Measurements from ENCODE around the gene EXOC2. TPM values are rescaled to one million over a fixed set of nuclear protein-coding genes. Genes with fewer than 3 reads are reported as not detected.

Gene EXOC2
- total RNA-seq, 1 experiment from 2014 or later, result 24.5 TPM

DNA sequence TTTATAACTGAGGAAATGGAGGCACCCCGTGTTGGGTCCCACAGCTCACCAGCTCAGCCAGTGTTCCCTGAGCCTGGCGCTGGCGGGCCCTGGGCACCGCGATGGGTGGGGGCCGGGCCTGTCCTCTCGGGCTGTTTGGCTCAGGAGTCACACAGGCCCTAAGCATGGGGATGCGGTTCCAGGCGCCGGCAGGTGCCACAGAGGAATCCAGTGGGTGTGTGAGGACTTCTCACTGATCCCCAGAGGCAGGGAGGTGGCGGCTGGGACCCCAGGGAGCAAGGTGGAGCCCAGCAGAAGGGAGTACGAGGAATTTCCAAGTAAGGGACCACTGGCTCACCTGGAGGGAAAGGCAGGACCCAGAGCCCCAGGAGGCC, 243.9 kb downstream of the EXOC2 start:
- no peak overlapping the region for H3K4me3 ChIP-seq (replicated peaks in 1 of 2; ENCODE audit: low read depth in 1 of 2, low read length in 2 of 2)
- CTCF ChIA-PET, result no interaction called here
- TF ChIP-seq ELF1 (IDR thresholded peaks at IDR 0.05; ENCODE audit: borderline replicate concordance, low read depth) (no peak), ZBTB33 (IDR thresholded peaks at IDR 0.05; ENCODE audit: extremely low read depth, insufficient replicate concordance, low read length) (no peak), SP1 (IDR thresholded peaks at IDR 0.05; ENCODE audit: low read depth) (no peak), POLR2A (IDR thresholded peaks at IDR 0.05; ENCODE audit: borderline replicate concordance, extremely low read depth, insufficient read depth, insufficient read length) (no peak), RAD21 (IDR thresholded peaks at IDR 0.05; ENCODE audit: low read depth) (no peak), EGR1 (IDR thresholded peaks at IDR 0.05; ENCODE audit: low read depth) (no peak), EZH2 (IDR thresholded peaks at IDR 0.05) (no peak), EZH2phosphoT487 (IDR thresholded peaks at IDR 0.05; ENCODE audit: borderline replicate concordance) (no peak), ZNF274 (IDR thresholded peaks at IDR 0.05; ENCODE audit: low read depth, low read length) (no peak), POLR2AphosphoS5 (IDR thresholded peaks at IDR 0.05; ENCODE audit: low read depth, low read length) (no peak)
- TF ChIP-seq, protein P1, sequence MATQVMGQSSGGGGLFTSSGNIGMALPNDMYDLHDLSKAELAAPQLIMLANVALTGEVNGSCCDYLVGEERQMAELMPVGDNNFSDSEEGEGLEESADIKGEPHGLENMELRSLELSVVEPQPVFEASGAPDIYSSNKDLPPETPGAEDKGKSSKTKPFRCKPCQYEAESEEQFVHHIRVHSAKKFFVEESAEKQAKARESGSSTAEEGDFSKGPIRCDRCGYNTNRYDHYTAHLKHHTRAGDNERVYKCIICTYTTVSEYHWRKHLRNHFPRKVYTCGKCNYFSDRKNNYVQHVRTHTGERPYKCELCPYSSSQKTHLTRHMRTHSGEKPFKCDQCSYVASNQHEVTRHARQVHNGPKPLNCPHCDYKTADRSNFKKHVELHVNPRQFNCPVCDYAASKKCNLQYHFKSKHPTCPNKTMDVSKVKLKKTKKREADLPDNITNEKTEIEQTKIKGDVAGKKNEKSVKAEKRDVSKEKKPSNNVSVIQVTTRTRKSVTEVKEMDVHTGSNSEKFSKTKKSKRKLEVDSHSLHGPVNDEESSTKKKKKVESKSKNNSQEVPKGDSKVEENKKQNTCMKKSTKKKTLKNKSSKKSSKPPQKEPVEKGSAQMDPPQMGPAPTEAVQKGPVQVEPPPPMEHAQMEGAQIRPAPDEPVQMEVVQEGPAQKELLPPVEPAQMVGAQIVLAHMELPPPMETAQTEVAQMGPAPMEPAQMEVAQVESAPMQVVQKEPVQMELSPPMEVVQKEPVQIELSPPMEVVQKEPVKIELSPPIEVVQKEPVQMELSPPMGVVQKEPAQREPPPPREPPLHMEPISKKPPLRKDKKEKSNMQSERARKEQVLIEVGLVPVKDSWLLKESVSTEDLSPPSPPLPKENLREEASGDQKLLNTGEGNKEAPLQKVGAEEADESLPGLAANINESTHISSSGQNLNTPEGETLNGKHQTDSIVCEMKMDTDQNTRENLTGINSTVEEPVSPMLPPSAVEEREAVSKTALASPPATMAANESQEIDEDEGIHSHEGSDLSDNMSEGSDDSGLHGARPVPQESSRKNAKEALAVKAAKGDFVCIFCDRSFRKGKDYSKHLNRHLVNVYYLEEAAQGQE (IDR thresholded peaks at IDR 0.05; ENCODE audit: low read depth), result no peak
- TF ChIP-seq, protein P2, sequence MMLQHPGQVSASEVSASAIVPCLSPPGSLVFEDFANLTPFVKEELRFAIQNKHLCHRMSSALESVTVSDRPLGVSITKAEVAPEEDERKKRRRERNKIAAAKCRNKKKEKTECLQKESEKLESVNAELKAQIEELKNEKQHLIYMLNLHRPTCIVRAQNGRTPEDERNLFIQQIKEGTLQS (IDR thresholded peaks at IDR 0.05), result no peak
- RAD21 ChIA-PET (ENCODE audit: low non-redundant PET in 1 of 2, low total read pairs in 2 of 2, uncharacterized antibody in 2 of 2, unreplicated experiment in 2 of 2), result no interaction called here
- H3K9me2 ChIP-seq (ENCODE audit: insufficient read depth), result no peaks in the 10 kb centered on the region
- no peaks in the 10 kb centered on the region for H3K79me2 ChIP-seq (ENCODE audit: insufficient read depth, low read length)
- no peak overlapping the region for H3K9ac ChIP-seq (ENCODE audit: low read length)
- no peak overlapping the region for H2AFZ ChIP-seq (ENCODE audit: low read depth, low read length, poor library complexity, severe bottlenecking)
- POLR2A ChIA-PET, result no interaction called here
- intact Hi-C loops (cut with micrococcal nuclease), result no loop called here
- no peaks in the 10 kb centered on the region for H3K9me3 ChIP-seq (ENCODE audit: control insufficient read depth in 1 of 2, insufficient read depth in 1 of 2, low read depth in 1 of 2, low read length in 2 of 2)
- peaks cover 0 to 7% of the 10 kb centered on the region in 2 experiments; a peak in 1 of 4 replicates for H3K4me1 ChIP-seq (ENCODE audit: control insufficient read depth in 1 of 2, insufficient read depth in 2 of 2, low read length in 2 of 2)
- BruUV-seq (replicated peaks), result no TSS peak
- no peak for DNase-seq (ENCODE audit: low read depth, low spot score)
- no peaks in the 10 kb centered on the region for H4K20me1 ChIP-seq (ENCODE audit: insufficient read depth)
- no peak overlapping the region for H3K4me2 ChIP-seq (ENCODE audit: low read length)
- no peak for ATAC-seq
- no peaks in the 10 kb centered on the region for H3K36me3 ChIP-seq (ENCODE audit: control insufficient read depth in 1 of 2, insufficient read depth in 2 of 2, low read length in 2 of 2)
- 0 out of 2 replicates have a peak, but pooled peaks cover 5% of the 10 kb centered on the region for H3K27me3 ChIP-seq (ENCODE audit: insufficient read depth, low read length)
- no peak overlapping the region for H3K27ac ChIP-seq (ENCODE audit: low read depth, low read length)

All from HCT116 (cell line).